Measurements from ENCODE around the gene SCGB1D4. TPM values are rescaled to one million over a fixed set of nuclear protein-coding genes. Genes with fewer than 3 reads are reported as not detected.

Gene SCGB1D4
- total RNA-seq, 2 experiments from 2014 or later: not detected

GRCh38 chr11:62253999-62254542 is 44.8 kb downstream of the SCGB1D4 start:
- Mint-ChIP-seq H3K9me3 (peaks cover 26% of the 10 kb centered on the region), H3K4me1 (no peaks in the 10 kb centered on the region), H3K36me3 (peaks cover 5% of the 10 kb centered on the region), H3K27me3 (peaks cover 18% of the 10 kb centered on the region), H3K4me3 (no peak overlapping the region), H3K27ac (no peak overlapping the region)
- no peak for DNase-seq

DNA sequence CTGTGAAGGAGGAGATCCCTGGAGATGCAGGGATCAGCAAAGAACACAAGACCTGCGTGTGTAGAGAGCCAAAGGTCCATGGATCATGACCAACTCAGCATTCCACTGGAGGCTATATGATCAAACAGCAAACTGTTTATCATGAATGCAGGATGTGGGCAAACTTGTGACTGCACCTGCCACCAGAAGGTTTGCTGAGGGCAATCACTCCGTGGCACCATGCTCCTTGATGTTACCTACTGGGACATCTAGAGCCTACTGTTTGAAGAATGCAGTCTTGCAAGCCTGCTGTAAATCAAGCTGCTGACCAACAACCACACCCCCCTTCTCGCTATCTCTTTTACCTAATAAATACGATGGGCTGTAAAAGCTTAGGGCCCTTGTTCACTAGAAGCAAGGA is 47.2 kb downstream of the SCGB1D4 start:
- H3K27me3 Mint-ChIP-seq: peaks cover 21% of the 10 kb centered on the region
- DNase-seq: no peak
- no peak overlapping the region for H3K4me3 Mint-ChIP-seq
- H3K4me1 Mint-ChIP-seq: no peaks in the 10 kb centered on the region
- peaks cover 26% of the 10 kb centered on the region for H3K9me3 Mint-ChIP-seq
- H3K27ac Mint-ChIP-seq: no peak overlapping the region
- H3K36me3 Mint-ChIP-seq: peaks cover 5% of the 10 kb centered on the region

Other genes starting within 250 kb of the SCGB1D4 start
- gene INCENP, start 175.1 kb downstream of the SCGB1D4 start, total RNA-seq: 100 to 1,000 TPM; 105 to 107 TPM
- gene SCGB1D1, start 108.9 kb downstream of the SCGB1D4 start, total RNA-seq: not detected
- not detected for gene SCGB2A1, start 90.4 kb downstream of the SCGB1D4 start, total RNA-seq
- gene SCGB1D2, start 56.8 kb downstream of the SCGB1D4 start, total RNA-seq: not detected
- gene SCGB2A2, start 28.9 kb downstream of the SCGB1D4 start, total RNA-seq: not detected
- gene ASRGL1, start 38.4 kb upstream of the SCGB1D4 start, total RNA-seq: 10 to 100 TPM; 11.1 to 11.9 TPM
- not detected for gene SCGB1A1, start 120.0 kb upstream of the SCGB1D4 start, total RNA-seq
- gene AHNAK, start 247.7 kb upstream of the SCGB1D4 start, total RNA-seq: 10 to 100 TPM; 12.3 to 12.5 TPM